HG03457 (cell line): ENCODE measurements around the gene ZNF771.
"Not testable (repeated sequence)": the region's sequence is repeated elsewhere in the genome, so short reads cannot be mapped to it uniquely, and the experiment has no call there.

ENCODE experiments used
- ATAC-seq: cut with Tn5 transposase; IDR thresholded peaks from one replicate; pipeline ENCODE4 v1.9.1; 2021; ENCODE audit warnings: moderate number of reproducible peaks; ENCODE audit not compliant: unreplicated experiment

The ZNF771 gene

DNA sequence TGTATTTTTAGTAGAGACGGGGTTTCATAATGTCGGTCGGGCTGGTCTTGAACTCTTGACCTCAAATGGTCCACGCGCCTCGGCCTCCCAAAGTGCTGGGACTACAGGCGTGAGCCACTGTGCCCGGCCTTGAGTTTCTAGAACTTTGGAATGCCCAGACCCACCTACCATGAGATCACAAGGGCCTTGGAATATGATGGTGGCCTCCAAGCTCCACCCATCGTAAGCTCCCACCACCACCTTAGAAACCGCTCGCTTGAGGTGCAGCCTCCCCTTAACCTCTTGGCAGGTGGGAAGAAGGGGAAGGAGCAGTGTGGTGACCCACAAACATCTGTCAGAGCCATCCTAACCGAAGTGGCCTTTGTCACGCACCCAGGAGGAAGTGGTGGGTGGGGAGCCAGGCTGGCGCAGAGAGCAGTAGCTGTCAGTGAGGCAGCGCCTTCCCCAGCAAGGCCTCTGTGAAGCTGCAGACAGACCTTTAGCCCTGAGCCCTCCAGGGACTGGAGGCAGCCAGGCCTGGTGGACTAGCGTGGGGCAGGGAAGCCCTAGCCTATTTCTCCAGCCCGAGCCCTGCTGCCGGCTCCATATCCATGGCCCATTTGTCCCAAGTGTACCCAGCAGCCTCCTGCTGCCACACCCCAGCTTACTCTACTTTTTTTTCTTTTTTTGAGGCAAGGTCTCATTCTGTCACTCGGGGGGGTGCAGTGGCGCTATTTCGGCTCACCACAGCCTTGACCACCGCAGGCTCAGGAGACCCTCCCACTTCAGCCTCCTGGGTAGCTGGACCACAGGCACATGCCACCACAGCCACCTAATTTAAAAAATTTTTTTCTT is 51.4 kb downstream of the ZNF771 start:
- ATAC-seq: peak; percentile 66

GRCh38 chr16:30459456-30459855 is 52.0 kb downstream of the ZNF771 start:
- ATAC-seq: no peak

DNA sequence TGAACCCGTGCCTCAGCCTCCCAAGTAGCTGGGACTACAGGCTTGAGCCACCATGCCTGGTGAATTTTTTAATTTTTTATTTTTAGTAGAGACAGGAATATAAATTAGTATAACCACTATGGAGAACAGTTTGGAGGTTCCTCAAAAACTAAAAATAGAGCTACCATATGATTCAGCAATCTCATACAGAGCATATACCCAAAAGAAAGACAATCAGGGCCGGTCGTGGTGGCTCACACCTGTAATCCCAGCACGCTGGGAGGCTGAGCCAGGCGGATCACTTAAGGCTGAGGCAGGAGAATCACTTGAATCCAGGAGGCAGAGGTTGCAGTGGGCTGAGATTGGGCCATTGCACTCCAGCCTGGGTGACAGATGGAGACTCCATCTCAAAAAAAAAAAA is 54.0 kb downstream of the ZNF771 start:
- not testable (repeated sequence) for ATAC-seq

GRCh38 chr16:30464078-30464477 is 56.7 kb downstream of the ZNF771 start:
- no peak for ATAC-seq
